GM12874 (cell line): ENCODE data around the gene GOLM1.

Source experiments
- CTCF ChIP-seq: IDR thresholded peaks from 2 replicates; pipeline ENCODE4 v1.5.1; 2011; ENCODE audit warnings: low read depth, mild to moderate bottlenecking, control low read depth, low read length, moderate library complexity; ENCODE audit not compliant: insufficient read depth

Gene GOLM1

DNA sequence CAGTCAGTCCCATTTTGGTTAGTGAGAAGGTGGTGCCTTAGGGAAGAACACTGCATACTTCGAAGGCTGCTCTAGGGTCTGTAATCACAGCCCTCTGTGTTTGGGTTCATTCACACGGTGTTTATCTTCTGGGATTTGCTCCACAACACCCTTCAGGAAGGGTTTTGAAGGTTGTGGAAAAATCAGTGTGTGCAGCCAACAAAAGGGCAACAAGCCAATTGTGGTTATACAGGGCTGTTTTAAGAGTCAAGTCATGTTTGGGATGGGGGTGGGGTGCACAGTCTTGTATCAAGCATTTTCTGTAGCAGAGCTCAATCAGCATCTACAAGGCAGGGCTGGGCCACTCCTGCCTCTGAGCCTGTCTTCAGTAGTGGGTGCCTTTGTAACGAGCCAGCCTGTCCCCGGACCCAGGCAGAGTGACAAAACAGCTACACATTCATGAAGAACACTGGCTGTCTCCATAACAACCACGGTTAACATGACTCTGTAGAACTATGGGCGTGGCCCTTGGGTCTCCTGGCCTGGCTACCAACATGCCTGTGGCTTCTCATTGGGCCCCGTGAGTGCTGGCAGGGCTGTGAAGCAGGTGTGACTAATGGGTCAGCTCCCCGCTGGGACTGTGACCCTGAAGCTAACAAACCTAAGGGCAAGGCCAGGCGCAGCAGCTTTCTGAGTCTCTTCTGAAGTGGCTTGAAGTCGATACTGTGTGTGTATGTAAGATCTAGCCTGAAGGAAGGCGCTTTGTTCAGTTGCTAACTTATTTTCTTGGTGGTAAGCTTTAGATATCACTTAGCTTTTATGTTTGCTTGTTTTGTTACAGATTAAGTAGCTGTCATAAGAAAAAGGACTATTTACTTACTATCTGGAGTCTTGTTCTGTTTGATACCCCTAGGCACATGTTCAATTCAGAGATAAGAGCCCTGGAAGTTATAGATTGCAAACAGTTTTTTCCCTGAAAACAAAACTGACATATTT, 27.9 kb upstream of the GOLM1 start:
- no peak for TF ChIP-seq CTCF

DNA sequence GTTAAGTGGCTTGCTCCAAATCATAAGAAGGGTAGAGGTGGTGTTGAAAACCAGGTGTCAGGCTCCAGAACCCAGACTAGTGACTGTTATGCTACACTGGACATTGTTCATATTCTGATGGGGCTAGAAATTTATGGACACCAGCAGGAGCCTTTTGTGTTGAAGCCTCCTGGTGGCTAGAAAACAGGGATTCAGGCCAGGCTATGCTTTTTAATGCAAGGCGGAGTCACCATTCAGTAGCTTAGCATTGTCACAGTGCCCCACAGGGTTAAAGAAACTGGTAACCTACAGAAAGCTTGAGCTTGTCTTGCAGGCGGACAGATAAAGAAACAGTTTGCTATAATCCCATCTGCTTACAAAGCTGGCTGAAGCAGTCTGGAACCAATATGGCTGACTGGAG, 23.0 kb upstream of the GOLM1 start:
- TF ChIP-seq CTCF, result no peak

DNA sequence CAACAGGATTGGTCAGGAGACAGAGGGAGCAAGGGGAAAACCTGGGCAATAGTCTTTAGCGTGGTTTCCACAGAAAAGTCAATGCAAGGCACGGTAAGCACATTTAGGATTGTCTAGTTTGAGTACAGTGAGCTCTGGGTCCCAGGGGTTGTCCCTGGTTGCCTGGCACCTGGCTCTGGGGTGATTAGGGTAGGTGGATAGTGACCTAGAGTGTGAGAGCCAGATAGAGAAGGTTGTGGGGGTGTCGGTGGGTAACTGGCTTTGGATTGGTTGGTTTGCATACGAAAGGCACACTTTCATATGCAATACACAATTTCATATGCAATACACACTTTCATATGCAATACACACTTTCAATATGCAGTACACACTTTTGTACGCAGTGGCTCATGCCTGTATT, 20.1 kb upstream of the GOLM1 start:
- TF ChIP-seq CTCF, result no peak

GRCh38 chr9:86116425-86116824, 17.1 kb upstream of the GOLM1 start:
- TF ChIP-seq CTCF, result no peak

DNA sequence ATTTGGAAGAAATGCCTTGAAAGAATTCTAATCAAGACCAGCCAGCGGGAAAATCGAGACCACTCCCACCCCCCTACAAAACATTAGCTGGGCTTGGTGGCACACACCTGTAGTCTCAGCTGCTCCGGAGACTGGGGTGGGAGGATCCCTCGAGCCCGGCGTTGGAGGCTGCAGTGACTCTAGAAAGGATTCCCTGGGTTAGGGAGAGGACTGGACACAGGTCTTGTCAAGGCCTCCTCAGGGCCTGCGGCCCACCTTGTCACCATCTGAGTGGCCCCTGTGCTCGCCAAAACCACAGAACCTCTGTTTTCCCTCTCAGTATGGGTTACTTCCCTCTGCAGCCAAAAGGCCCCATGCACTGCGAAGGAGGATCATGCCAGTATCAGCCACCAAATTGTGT, 16.5 kb upstream of the GOLM1 start:
- no peak for TF ChIP-seq CTCF

DNA sequence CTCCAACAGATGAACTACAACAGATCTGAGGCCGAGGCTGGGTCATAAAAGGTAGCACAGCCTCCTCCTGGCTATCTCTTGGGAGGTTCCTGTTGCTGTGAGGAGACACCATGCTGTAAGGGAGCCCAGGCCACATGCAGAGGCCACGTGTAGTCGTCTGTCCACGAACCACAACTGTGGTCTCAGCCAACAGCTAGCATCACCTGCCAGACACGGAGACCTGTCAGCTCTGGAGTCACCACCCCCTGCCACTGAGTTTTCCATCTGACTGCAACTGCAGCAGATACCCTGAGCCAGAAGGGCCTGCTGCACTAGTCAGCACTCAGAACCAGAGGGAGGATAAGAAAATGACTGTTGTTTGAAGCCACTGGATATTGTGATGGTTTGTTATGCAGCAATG, 12.7 kb upstream of the GOLM1 start:
- TF ChIP-seq CTCF, result no peak

DNA sequence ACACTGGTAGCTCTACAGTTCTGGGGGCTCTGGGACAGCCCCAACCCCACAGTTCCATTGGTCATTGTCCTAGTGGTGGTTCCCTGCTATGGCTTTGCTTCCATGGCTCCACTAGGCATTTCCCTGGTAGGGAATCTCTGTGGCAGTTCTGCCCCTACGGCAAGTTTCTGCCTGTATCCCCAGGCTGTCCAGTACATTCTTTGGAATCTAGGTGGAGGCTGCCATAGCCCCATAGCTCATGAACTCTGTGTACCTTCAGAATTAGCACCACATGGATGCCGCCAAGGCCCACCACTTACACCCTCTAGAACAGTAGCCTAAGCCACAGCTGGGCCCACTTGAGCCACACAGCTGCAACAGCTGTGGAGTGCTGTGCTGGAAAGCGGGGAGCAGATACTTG, 3.3 kb upstream of the GOLM1 start:
- TF ChIP-seq CTCF, result no peak
